Skeletal muscle cell (primary cell): ENCODE measurements around the gene TLL2.

Source experiments
- DNase-seq: peaks from one replicate; pipeline ENCODE4 v3.0.0-alpha.2; 2010; ENCODE audit warnings: low read depth
- H3K4me3 ChIP-seq: 2 replicates; pipeline ENCODE4 v1.5.1; 2011; ENCODE audit warnings: low read depth, mild to moderate bottlenecking, control low read depth, low read length, moderate library complexity

TLL2 gene

GRCh38 chr10:96511044-96511945 lies 2.4 kb downstream of the TLL2 start:
- no peak overlapping the region for H3K4me3 ChIP-seq
- DNase-seq, result no peak

GRCh38 chr10:96509017-96509641 lies 4.6 kb downstream of the TLL2 start:
- H3K4me3 ChIP-seq, result no peak overlapping the region
- DNase-seq, result peak; percentile 41

- no peak for DNase-seq
- no peak overlapping the region for H3K4me3 ChIP-seq
Measured at GRCh38 chr10:96507044-96507443, 6.7 kb downstream of the TLL2 start.

GRCh38 chr10:96505150-96506136 lies 8.3 kb downstream of the TLL2 start:
- no peak for DNase-seq
- no peak overlapping the region for H3K4me3 ChIP-seq

GRCh38 chr10:96502561-96503282 lies 11.0 kb downstream of the TLL2 start:
- no peak for DNase-seq
- H3K4me3 ChIP-seq, result no peak overlapping the region

GRCh38 chr10:96501985-96502384 lies 11.7 kb downstream of the TLL2 start:
- no peak overlapping the region for H3K4me3 ChIP-seq
- no peak for DNase-seq

GRCh38 chr10:96500519-96500918 lies 13.2 kb downstream of the TLL2 start:
- no peak overlapping the region for H3K4me3 ChIP-seq
- DNase-seq, result no peak

- no peak for DNase-seq
Measured at GRCh38 chr10:96500050-96500449, 13.7 kb downstream of the TLL2 start.

GRCh38 chr10:96497391-96497790 lies 16.3 kb downstream of the TLL2 start:
- no peak overlapping the region for H3K4me3 ChIP-seq
- no peak for DNase-seq

More at GRCh38 chr10:96500050-96500449, 13.7 kb downstream of the TLL2 start:
- no peak overlapping the region for H3K4me3 ChIP-seq

- DNase-seq, result no peak
- H3K4me3 ChIP-seq, result no peak overlapping the region
Measured at GRCh38 chr10:96496281-96496925, 17.3 kb downstream of the TLL2 start.

- H3K4me3 ChIP-seq, result no peak overlapping the region
- DNase-seq, result no peak
Measured at GRCh38 chr10:96495544-96495943, 18.2 kb downstream of the TLL2 start.

GRCh38 chr10:96494694-96495093 lies 19.0 kb downstream of the TLL2 start:
- no peak overlapping the region for H3K4me3 ChIP-seq
- no peak for DNase-seq

- DNase-seq, result no peak
- H3K4me3 ChIP-seq, result no peak overlapping the region
Measured at GRCh38 chr10:96493871-96494525, 19.7 kb downstream of the TLL2 start.

- no peak for DNase-seq
- H3K4me3 ChIP-seq, result no peak overlapping the region
Measured at GRCh38 chr10:96493254-96493653, 20.5 kb downstream of the TLL2 start.

- no peak overlapping the region for H3K4me3 ChIP-seq
- DNase-seq, result no peak
Measured at GRCh38 chr10:96491303-96491702, 22.4 kb downstream of the TLL2 start.

- DNase-seq, result no peak
- no peak overlapping the region for H3K4me3 ChIP-seq
Measured at GRCh38 chr10:96488161-96488935, 25.4 kb downstream of the TLL2 start.

- H3K4me3 ChIP-seq, result no peak overlapping the region
- DNase-seq, result no peak
Measured at GRCh38 chr10:96482815-96483588, 30.7 kb downstream of the TLL2 start.
